ENCODE measurements around the gene RPS19BP1.
A peak's percentile ranks its signal among the peaks of the same experiment; 100 is the strongest.

Gene RPS19BP1, protein sequence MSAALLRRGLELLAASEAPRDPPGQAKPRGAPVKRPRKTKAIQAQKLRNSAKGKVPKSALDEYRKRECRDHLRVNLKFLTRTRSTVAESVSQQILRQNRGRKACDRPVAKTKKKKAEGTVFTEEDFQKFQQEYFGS

DNA sequence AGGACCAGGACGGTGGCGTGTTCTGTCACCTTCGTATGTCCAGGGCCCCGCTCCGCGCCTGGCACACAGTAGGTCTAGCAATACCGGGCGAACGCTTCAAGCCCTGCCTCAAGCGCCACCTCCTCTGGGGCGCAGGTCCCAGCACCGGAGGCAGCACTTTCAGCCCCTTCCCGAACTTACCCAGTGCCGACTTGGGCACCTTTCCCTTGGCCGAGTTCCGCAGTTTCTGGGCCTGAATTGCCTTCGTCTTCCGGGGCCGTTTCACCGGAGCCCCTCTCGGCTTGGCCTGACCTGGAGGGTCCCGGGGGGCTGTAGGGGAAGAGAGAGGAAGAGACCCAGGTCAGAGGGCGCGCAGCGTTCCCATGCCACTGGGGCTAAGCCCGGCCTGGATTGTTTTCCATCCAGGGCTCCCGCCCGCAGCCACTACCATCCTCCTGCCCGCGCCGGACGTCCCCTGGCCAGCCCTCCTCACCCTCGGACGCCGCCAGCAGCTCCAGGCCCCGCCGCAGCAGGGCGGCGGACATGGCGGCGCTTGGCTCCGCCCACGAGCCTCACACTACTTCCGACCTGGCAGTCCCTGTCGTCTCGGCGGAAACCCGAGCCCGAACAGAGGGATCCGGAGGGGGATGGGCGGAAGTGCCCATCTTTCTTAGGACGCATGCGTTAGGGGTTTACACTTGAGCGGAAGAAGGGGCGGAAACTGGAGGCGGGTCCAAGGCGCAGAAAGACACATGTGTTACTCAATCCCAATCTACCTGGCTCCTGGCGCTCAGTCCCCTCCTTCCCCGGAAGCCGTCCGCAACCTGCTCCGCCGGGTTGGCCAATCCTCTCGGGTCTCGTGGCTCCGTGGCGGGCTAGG, at the start of gene RPS19BP1:
Gene RPS19BP1 (minus strand): TSS at position 534 of the 859 bp plus-strand sequence. CDS start 10 bp downstream, at position 524.
- DNase-seq = peak; percentile 98

DNA sequence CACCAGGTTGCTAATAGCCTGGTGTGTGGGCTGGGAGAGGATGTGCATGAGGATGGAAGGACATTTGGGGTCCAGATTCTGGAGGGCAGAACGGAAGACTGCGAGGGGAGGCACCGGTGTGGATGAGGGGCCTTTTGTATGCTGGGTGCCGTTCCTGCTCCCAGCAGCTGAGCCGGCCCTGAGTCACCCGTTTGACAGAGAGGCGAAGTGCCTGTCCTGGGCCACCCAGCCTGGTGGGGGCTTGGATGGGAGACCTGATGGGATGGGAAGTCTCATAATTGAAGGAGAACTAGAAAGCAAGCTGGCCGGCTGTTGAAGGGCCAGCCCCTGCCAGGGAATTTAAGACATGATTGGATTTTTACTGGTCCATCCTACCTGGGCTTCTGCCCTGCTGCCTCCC, 48.8 kb upstream of the RPS19BP1 start:
- DNase-seq = no peak

DNA sequence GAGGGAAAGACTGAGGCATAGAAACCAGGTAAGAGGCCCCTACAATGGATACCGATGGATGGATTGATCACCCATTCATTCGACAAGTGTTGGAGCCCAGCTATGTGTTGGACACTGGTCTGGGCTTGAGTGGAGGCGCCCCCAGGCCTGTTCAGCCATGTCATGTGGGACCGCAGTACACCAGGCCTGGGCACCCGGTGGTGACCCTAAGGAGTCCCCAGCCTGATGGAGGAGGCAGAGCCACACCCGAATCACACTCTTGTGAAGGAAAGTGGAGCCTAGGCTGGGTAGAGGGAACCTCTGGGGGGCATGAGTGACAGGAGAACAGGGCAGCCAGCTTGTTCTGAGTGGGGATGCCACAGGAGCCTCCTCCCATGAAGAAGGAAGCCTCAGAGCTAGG, 48.2 kb upstream of the RPS19BP1 start:
- DNase-seq = no peak

DNA sequence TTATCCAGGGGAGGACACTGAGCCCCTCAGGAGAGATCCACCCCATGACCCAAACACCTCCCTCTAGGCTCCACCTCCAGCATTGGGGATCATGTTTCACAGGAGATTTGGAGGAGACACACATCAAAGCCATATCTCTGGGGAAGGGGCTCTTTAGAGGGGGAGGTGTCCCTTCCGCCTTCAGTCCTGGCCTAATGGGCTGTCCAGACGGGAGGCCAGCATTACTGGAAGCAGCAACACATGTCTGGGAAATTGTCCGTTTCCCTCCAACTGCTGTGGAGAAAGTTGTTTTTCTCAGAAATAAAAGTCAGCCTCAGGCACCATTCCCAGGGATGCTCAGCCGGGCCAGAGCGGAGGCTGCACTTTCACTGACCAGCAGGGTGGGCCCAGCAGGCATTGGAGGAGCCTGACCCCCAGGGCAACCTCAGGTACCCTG, 47.5 kb upstream of the RPS19BP1 start:
- DNase-seq = no peak

DNA sequence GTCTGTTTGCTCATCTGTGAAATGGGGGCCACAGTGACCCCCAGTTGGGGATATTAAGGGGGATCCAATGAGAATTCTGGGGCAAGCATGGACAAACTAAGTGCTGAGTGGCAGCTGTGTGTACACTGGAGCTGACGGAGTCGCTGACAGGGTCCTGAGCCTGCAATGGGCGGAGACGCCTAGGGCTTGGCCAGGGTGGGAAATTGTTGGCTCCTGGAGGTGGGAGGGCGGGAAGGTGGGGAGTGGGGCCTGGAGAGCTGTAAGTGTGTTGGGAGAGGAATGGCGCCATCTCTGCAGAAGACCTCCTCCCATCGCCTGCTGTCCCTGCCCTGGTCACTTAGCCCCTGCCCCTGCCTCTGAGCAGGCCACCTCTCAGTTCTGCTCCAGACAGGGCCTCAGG, 45.4 kb upstream of the RPS19BP1 start:
- DNase-seq = no peak

DNA sequence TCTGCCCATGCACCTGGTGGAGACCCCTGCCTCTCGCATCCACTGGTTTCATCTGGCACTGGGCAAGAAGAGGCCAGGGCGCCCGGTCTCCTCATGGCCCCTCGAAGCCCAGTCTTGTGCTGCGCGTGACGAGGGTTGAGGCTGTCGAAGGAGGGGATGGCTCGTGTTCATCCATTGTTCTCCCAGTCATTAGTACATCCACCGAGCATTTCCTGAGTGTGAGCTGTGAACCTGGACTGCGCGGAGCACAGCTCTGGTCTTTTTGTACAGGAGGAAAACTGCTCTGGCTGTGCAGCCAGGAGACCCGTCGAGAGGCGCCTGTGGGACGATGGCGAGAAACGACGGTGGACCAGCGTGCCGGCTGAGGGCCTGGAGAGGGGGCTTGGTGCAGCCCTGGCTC, 44.8 kb upstream of the RPS19BP1 start:
- DNase-seq = no peak

GRCh38 chr22:39576027-39576426, 43.5 kb upstream of the RPS19BP1 start:
- no peak for DNase-seq

DNA sequence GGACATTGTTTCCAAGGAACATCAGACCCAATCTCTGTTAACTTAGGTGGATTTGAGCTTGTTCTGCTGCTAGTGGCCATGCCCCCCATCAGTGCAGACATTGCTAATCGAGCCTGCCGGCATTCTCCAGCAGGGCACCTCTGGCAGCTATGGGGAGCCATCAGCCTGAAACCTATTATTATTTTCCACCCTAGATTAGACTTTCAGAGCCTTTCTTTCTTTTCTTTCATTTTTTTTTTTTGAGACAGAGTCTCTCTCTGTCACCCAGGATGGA, 42.9 kb upstream of the RPS19BP1 start:
- no peak for DNase-seq

DNA sequence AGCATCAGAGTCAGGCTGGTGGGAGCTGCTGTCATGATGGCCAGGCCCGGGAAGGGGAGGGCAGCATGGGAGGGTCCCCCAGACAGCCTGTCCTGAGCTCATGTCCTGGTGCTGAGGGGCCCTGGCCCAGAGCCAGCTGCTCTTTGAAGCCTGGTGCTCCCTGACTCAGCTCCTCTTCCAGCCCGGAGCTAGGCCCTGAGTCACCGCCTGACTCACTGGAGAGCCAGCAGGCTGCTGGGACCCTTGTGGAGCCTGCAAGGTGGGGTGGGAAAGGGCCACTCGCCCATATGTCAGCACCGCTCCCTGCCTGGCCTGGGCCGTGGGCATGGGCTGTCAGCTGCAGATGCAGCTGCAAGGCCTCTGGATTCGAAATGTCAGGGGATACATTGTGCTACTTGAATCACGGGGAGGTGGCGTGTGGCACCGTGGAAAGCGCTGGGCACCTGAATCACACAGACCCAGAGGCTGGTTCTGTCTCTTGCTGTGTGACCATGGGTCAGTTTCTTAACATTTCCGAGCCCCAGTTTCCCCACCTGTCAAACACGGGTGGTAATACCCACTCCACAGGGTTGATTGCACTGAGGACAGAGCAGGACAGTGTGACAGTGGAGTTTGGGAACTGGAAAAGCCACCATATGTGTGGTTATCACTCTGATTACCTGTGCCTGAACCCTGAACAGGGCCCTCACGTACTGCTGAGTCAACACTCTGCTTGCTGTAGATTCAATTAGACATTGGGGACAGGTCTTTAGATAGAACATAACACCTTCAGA, 42.4 kb upstream of the RPS19BP1 start:
- DNase-seq = no peak

GRCh38 chr22:39571538-39571937, 39.0 kb upstream of the RPS19BP1 start:
- DNase-seq = no peak

GRCh38 chr22:39570665-39571064, 38.1 kb upstream of the RPS19BP1 start, which contains the start of gene CACNA1I:
CACNA1I (plus strand) TSS chr22:39570753; CDS start chr22:39570753, 0 bp downstream.
- no peak for DNase-seq

- no peak for DNase-seq
Observed at GRCh38 chr22:39570226-39570625, 37.7 kb upstream of the RPS19BP1 start.

GRCh38 chr22:39569066-39569465, 36.5 kb upstream of the RPS19BP1 start:
- DNase-seq = no peak

- no peak for DNase-seq
Observed at GRCh38 chr22:39568278-39568981, 35.9 kb upstream of the RPS19BP1 start.

DNA sequence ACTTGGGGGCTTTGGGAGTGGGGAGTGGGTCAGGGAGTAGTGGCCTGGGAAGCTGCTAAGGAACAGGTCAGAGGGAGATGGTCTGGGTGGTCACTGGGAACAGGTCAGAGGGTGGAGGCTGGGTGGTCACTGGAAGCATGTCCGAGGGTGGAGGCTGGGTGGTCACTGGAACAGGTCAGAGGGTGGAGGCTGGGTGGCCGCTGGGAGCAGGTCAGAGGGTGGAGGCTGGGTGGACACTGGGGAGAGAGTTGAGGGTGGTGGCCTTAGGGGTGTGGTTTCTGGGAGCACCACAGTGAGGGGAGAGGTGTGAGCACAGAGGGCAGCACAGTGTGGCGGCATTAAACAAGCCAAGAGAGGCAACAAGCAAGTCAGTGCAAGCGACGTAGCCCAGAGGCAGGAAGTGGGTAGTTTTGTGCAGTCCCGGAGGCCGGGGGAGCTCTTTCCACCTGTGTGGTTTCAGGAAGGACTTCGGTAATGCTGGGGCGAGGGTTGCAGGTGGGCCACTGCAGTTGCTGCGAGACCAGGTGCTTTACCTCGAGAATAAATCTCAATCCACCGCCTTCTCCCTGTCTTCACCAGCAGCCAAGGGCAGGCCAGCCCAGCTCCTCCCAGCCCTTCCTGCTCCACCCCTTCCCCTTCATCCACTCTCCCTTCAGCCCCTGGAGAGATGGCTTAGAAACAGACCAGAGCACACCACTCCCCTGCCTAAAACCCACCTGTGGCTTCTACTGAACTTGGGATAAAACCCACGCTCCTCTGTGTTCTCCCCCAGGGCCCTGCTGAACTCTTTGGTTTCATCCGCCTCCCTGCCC, 34.8 kb upstream of the RPS19BP1 start:
- no peak for DNase-seq

DNA sequence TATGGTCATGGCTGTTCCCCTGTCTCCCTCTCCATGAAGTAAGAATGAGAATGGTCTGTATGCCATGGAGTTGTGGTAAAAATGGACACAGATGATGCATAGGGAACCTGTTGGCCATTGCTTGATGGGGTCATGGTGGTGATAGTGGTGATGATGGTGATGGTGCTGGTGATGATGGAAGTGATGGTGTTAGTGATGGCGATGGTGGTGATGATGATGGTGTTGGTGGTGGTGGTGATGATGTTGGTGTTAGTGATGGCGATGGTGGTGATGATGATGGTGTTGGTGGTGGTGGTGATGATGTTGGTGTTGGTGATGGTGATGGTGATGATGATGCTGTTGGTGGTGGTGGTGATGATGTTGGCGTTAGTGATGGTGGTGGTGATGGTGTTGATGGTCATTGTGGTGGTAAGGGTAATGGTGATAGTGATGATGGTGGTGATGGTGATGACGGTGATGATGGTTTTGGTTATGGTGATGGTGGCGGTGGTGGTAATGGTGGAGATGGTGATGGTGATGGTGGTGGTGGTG, 32.9 kb upstream of the RPS19BP1 start:
- no peak for DNase-seq

- DNase-seq = no peak
Observed at GRCh38 chr22:39563571-39564428, 31.3 kb upstream of the RPS19BP1 start.

DNA sequence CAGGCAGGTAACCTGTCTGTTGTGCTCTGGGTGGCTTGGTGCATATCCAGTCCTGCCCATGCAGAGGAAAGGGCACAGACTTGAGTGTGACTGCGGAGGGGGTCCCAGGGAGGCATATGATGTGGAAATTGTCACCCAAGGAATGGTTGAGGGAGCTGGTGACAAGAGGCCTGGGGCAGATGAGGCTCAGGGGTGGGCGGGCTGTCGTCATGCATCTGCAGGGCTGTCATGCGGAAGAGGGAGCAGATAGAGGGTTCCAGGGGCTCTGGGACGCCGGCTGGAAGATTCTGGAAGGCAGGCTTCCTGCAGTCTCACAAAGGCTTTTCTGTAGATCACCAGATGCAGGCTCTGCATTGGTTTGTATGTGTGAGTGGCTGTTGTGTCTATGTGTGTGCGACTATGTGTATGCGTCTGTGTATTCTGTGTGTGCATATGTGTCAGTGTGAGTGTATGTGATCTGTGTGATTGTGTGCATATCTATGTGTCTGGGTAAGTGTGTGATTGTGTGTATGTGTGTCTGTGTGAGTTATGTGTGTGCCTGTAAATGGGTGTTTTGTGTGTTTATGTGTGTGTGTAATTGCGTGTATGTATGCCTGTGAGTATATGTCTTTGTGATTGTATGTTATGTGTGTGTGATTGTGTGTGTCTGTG, 30.4 kb upstream of the RPS19BP1 start:
- no peak for DNase-seq

GRCh38 chr22:39560127-39560526, 27.6 kb upstream of the RPS19BP1 start:
- DNase-seq = no peak

- no peak for DNase-seq
Observed at GRCh38 chr22:39559456-39560105, 27.0 kb upstream of the RPS19BP1 start.
